GM13977 (cell line): ENCODE data around the gene TRIM7.
"Not testable (repeated sequence)": the region's sequence is repeated elsewhere in the genome, so short reads cannot be mapped to it uniquely, and the experiment has no call there.

Experiments used
- DNase-seq: peaks from one replicate; pipeline ENCODE4 v3.0.0; 2012; ENCODE audit warnings: low spot score
- CTCF ChIP-seq: IDR thresholded peaks from 2 replicates; pipeline ENCODE4 v1.5.1; 2012; ENCODE audit warnings: mild to moderate bottlenecking, control low read depth; ENCODE audit not compliant: insufficient read depth; ENCODE audit errors: extremely low read depth, missing control alignments
- in situ Hi-C: fragments of 300-500 bp; cut with MboI; formaldehyde crosslinking; loops from one replicate; pipeline ENCODE4 v1.12.0; 2022; ENCODE audit warnings: low sequenced_read_pairs, low pct_unique_long_range_greater_than_20kb, mixed read lengths, inconsistent platforms; ENCODE audit not compliant: unreplicated experiment

The TRIM7 gene

GRCh38 chr5:181212934-181213333, 7.9 kb upstream of the TRIM7 start:
- in situ Hi-C loops = no loop called here
- TF ChIP-seq CTCF = no peak
- no peak for DNase-seq

DNA sequence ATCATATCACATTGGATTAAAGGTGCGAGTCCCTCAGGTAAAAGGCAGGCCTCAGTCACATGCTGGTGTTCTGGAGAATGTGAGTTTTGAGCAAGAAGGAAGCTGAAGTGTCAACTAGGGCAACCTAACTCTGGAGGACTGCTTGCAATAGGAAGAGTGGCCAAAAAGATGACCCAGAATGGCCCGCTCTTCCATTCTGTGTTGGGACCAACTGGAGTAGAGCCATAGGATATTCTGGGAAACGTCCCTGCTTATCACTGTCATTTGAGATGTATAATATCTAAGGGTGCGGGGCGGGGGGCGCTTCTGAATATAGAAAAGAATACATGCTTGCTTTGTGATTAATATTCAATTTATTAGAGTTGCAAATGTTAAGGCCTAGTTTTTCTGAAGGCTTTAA, 7.1 kb upstream of the TRIM7 start:
- no peak for TF ChIP-seq CTCF
- in situ Hi-C loops = no loop called here
- no peak for DNase-seq

DNA sequence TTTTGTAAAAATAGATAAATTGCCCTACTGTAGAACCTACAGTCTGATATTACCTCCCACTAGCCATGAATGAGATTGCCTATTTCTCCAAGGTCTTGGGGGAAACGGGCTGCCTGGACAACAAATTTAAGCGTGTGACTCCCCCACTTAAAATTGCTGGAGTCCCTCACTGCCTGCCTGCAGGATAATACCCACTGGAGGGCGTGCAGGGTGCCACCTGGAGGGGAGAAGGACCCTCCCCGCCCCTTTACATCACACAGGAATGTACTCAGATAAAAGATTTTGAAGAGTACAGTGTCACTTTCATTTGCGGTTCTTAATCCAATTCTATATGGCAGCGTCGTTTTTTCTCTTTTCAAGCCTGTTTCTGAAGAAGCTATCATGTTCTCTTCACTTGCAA, 6.2 kb upstream of the TRIM7 start:
- DNase-seq = no peak
- in situ Hi-C loops = no loop called here
- TF ChIP-seq CTCF = peak; percentile 11

DNA sequence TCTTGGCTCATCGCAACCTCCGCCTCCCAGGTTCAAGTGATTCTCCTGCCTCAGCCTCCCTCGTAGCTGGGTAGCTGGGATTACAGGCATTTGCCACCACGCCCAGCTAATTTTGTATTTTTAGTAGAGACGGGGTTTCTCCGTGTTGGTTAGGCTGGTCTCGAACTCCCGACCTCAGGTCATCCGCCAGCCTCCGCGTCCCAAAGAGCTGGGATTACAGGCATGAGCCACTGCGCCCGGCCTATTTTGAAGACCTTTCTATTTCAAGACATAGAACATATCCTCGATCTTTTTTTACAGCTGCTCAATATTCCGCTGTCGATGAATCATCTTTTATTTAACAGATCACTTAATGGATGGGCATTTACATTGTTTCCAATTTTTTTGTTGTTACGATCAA, 5.7 kb upstream of the TRIM7 start:
- DNase-seq, in situ Hi-C loops: not testable (repeated sequence)

GRCh38 chr5:181210148-181210547, 5.2 kb upstream of the TRIM7 start:
- DNase-seq, in situ Hi-C loops: not testable (repeated sequence)

GRCh38 chr5:181209006-181209405, 4.0 kb upstream of the TRIM7 start:
- in situ Hi-C loops, DNase-seq: not testable (repeated sequence)

DNA sequence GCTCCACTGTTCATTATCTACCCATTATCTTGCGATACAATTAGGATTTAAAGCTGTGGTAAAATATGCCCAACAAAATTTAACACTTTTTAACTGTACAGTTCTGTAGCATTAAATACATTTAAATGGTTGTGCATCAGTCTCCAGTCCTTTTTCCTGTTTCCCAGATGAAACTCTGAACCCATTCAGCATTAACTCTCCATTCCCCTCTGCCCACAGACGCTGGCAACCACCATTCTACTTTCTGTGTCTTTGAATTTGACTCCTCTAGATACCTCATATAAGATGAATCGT, 2.9 kb upstream of the TRIM7 start:
- TF ChIP-seq CTCF = no peak
- in situ Hi-C loops = no loop called here
- DNase-seq = no peak

DNA sequence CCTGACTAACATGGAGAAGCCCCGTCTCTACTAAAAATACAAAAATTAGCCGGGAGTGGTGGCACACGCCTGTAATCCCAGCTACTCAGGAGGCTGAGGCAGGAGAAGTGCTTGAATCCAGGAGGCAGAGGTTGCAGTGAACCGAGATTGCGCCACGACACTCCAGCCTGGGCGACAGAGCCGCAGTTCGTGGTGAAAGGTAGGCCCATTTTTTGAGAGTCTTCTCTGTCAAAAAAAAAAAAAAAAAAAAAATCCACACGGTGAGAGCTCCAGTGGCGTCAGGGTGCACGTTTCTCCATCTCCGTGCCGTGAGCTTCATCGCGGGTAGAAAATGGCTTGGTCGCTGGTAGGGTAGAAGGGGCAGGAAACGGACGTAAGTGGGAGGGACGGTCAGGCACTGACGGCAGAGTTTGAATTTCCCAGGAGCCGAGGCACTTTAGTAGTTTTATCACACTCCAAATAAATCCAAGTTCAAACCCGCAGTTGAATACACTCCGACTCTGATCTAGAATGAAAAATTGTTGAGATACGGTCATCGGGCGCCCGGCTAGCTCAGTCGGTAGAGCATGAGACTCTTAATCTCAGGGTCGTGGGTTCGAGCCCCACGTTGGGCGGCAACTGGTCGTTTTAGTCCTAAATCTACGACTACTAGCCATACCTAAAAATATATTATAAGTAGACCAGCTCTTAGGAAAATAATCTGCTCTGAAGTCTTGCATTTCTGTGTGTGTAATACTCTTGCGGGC, 2.4 kb upstream of the TRIM7 start:
- in situ Hi-C loops = no loop called here
- no peak for TF ChIP-seq CTCF
- DNase-seq = peak; percentile 73
